Occipital lobe (tissue), 1 donor: ENCODE results near the gene MELK. TPM values are rescaled to one million over a fixed set of nuclear protein-coding genes. Genes with fewer than 3 reads are reported as not detected.

Experiments
- total RNA-seq: library from RNA; depleted of rRNA; stranded (reverse); fragments of >200 nt; gene quantifications from one replicate; pipeline ENCODE4 v1.2.3, GENCODE V29; 2014

MELK gene
- total RNA-seq, 1 donor from 2014 or later, result 5.9 TPM

Other genes starting within 250 kb of the MELK start
- 46.8 TPM for gene RNF38, start 172.6 kb upstream of the MELK start, total RNA-seq